Caco-2 (cell line): Measurements from ENCODE around the gene ST3GAL2. TPM values are rescaled to one million over a fixed set of nuclear protein-coding genes. Genes with fewer than 3 reads are reported as not detected.

Source experiments
- BruUV-seq: library from RNA; stranded (reverse); fragments of 400-500 nt; replicated peaks from 2 replicates; lab custom pipeline; 2021; lab: Mats Ljungman, UMichigan
- CTCF ChIA-PET: fragments of 300-600 bp; sonication (Branson Sonifier 250); formaldehyde crosslinking; loops from one replicate; lab custom pipeline; 2022; ENCODE audit warnings: antibody characterized with exemption; lab: Charles Lee
- POLR2A ChIA-PET: fragments of 300-600 bp; sonication (Branson Sonifier 250); formaldehyde crosslinking; loops from one replicate; lab custom pipeline; 2022; ENCODE audit warnings: antibody characterized with exemption; lab: Charles Lee
- DNase-seq, 2 experiments: peaks; one replicate each; pipeline versions ENCODE4 v3.0.0 to v3.0.0-alpha.2; 2020 to 2022
- H3K27me3 ChIP-seq: replicated peaks from 2 replicates; pipeline ENCODE4 v1.6.0; 2011; ENCODE audit warnings: low read length; ENCODE audit not compliant: control insufficient read depth, insufficient read depth
- H3K36me3 ChIP-seq: 2 replicates; pipeline ENCODE4 v1.5.1; 2011; ENCODE audit warnings: low read length; ENCODE audit not compliant: control insufficient read depth, insufficient read depth
- H3K4me1 ChIP-seq: fragments of 250-450 bp; sonication (Bioruptor Pico); 2 replicates; pipeline ENCODE4 v1.5.1; 2020; ENCODE audit warnings: mild to moderate bottlenecking
- H3K4me3 ChIP-seq: 2 replicates; pipeline ENCODE4 v1.5.1; 2011; ENCODE audit warnings: low read depth, mild to moderate bottlenecking, control low read depth, low read length
- H3K9me3 ChIP-seq: fragments of 250-450 bp; sonication (Bioruptor Pico); 2 replicates; pipeline ENCODE4 v1.5.1; 2020; ENCODE audit warnings: mild to moderate bottlenecking, moderate library complexity
- H3K27ac Mint-ChIP-seq: one replicate; pipeline ENCODE4 v1.8.0; 2022; ENCODE audit warnings: mixed read lengths; ENCODE audit not compliant: unreplicated experiment
- H3K27me3 Mint-ChIP-seq: one replicate; pipeline ENCODE4 v1.8.0; 2022; ENCODE audit warnings: mixed read lengths; ENCODE audit not compliant: insufficient read depth, unreplicated experiment
- H3K36me3 Mint-ChIP-seq: one replicate; pipeline ENCODE4 v1.8.0; 2022; ENCODE audit warnings: mild to moderate bottlenecking, mixed read lengths; ENCODE audit not compliant: insufficient read depth, unreplicated experiment
- H3K4me1 Mint-ChIP-seq: one replicate; pipeline ENCODE4 v1.8.0; 2022; ENCODE audit warnings: low read depth, mixed read lengths; ENCODE audit not compliant: unreplicated experiment
- H3K4me3 Mint-ChIP-seq: one replicate; pipeline ENCODE4 v1.8.0; 2022; ENCODE audit warnings: mild to moderate bottlenecking, moderate library complexity, mixed read lengths; ENCODE audit not compliant: unreplicated experiment
- H3K9me3 Mint-ChIP-seq: one replicate; pipeline ENCODE4 v1.8.0; 2022; ENCODE audit warnings: mixed read lengths; ENCODE audit not compliant: unreplicated experiment
- CTCF ChIP-seq, 2 experiments: fragments of 200-600 bp in 1 of 2; IDR thresholded peaks; 1 replicate in 1 of 2; 2 replicates in 1 of 2; pipeline versions ENCODE4 v1.5.1 to v1.8.0; 2011 to 2022; ENCODE audit warnings: antibody characterized with exemption in 1 of 2, control low read depth in 1 of 2, inconsistent platforms in 1 of 2, low read depth in 1 of 2, low read length in 1 of 2, mild to moderate bottlenecking in 1 of 2, moderate library complexity in 1 of 2; ENCODE audit not compliant: insufficient read depth in 1 of 2, severe bottlenecking in 1 of 2, unreplicated experiment in 1 of 2
- intact Hi-C: fragments of 100-400 bp; cut with micrococcal nuclease; formaldehyde crosslinking; loops from one replicate; pipeline ENCODE4 v1.10.0; 2022; ENCODE audit not compliant: unreplicated experiment
- total RNA-seq: library from RNA; stranded (reverse); gene quantifications from 2 replicates; pipeline ENCODE4 v1.2.3, GENCODE V29; 2022

Gene ST3GAL2
- total RNA-seq, 1 experiment from 2014 or later = 31.1 TPM

DNA sequence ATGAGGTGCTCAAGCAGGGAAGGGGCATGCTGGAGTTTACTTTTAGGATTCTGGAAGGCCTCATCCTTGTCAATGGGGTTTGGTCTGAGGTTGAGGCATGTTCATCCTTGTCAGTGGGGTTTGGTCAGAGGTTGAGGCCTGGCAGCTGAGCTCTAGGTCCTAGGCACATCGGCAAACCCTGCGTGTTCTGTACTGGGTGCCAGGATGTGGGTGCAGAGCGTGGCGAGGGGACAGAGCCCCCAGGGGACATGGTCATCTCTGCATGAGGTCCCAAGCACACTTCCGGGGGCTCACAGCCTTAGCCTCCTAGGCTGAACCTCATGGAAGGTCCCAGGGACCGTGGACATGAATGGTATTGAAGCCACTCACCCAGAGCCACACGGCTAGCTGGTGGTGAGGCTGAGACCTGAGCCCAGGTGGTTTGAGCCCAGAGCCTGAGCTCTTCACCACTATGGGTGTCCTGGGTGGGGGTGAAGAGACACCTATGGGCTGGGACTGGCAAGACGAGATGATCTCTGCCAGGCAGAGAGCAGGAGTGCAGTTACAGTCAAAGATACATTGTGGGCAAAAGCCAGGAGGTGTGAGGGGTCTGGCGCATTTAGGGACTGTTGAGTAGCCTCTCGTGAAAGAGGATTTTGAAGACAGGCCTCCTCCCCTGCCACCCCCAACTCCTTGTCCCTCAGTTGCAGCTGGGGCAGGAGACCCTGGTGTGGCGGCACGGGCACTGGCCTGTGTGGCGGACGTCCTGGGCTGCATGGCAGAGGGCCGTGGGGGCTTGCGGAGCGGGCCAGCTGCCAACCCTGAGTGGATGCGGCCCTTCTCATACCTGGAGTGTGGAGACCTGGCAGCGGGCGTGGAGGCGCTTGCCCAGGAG, 34.8 kb upstream of the ST3GAL2 start:
- no peak overlapping the region for H3K27ac Mint-ChIP-seq
- no peaks in the 10 kb centered on the region for H3K27me3 Mint-ChIP-seq

DNA sequence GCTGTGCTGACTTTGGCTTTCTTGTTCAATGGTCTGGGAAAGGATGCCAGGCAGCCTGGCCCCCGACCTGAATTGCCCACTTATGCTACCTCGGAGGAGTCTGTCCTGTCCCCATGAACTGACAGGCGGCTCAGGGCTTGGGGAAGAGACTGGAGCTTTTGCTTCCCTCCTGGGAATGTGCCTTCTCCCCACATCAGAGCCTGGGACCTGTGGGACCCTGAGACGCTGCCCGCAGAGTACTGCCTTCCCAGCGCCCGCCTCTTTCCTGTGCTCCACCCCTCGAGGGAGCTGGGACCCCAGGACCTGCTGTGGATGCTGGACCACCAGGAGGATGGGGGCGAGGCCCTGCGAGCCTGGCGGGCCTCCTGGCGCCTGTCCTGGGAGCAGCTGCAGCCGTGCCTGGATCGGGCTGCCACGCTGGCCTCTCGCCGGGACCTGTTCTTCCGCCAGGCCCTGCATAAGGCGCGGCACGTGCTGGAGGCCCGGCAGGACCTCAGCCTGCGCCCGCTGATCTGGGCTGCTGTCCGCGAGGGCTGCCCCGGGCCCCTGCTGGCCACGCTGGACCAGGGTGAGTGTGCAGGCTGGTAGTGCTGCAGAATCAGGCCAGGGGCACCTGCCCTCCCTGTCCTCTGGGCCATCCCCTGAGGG, 34.0 kb upstream of the ST3GAL2 start:
- TF ChIP-seq CTCF (IDR thresholded peaks at IDR 0.05; ENCODE audit: insufficient read depth in 1 of 2, low read depth in 1 of 2, low read length in 1 of 2, severe bottlenecking in 1 of 2, unreplicated experiment in 1 of 2) = no peak
- no peaks in the 10 kb centered on the region for H3K9me3 ChIP-seq
- H3K36me3 ChIP-seq = no peaks in the 10 kb centered on the region; the same call in 1 of the 2 replicates
- ChIA-PET POLR2A (no interaction called here), CTCF (interaction anchor here (0.6 to 1.8 kb wide), 4 partner anchors 92 to 142 kb away, joined by 3 to 31 read pairs (median 8); no protein-coding TSS in a partner anchor)
- H3K27me3 ChIP-seq = no peaks in the 10 kb centered on the region
- H3K4me1 ChIP-seq = peaks cover 16% of the 10 kb centered on the region
- Mint-ChIP-seq H3K4me3 (no peak overlapping the region), H3K36me3 (peaks cover 17% of the 10 kb centered on the region), H3K4me1 (peaks cover 7% of the 10 kb centered on the region), H3K27ac (no peak overlapping the region), H3K9me3 (no peaks in the 10 kb centered on the region), H3K27me3 (no peaks in the 10 kb centered on the region)
- no peak overlapping the region for H3K4me3 ChIP-seq
- no TSS peak for BruUV-seq
- intact Hi-C loops = loop anchor here (5.0 kb wide), 1 partner anchor 46 kb away; no protein-coding TSS in a partner anchor
- DNase-seq = no peak

More for the DNA sequence above, 34.8 kb upstream of the ST3GAL2 start:
- H3K9me3 Mint-ChIP-seq = no peaks in the 10 kb centered on the region
- Histone ChIP-seq H3K4me3 (no peak overlapping the region), H3K4me1 (peaks cover 16% of the 10 kb centered on the region), H3K9me3 (no peaks in the 10 kb centered on the region), H3K27me3 (no peaks in the 10 kb centered on the region), H3K36me3 (no peaks in the 10 kb centered on the region; the same call in 1 of the 2 replicates)
- BruUV-seq = no TSS peak
- peaks cover 17% of the 10 kb centered on the region for H3K36me3 Mint-ChIP-seq
- H3K4me3 Mint-ChIP-seq = no peak overlapping the region
- ChIA-PET POLR2A (no interaction called here), CTCF (interaction anchor here (0.6 to 1.8 kb wide), 4 partner anchors 93 to 143 kb away, joined by 3 to 31 read pairs (median 8); no protein-coding TSS in a partner anchor)
- H3K4me1 Mint-ChIP-seq = peaks cover 7% of the 10 kb centered on the region
- intact Hi-C loops = loop anchor here (5.0 kb wide), 1 partner anchor 46 kb away; no protein-coding TSS in a partner anchor
- TF ChIP-seq CTCF (IDR thresholded peaks at IDR 0.05; ENCODE audit: insufficient read depth in 1 of 2, low read depth in 1 of 2, low read length in 1 of 2, severe bottlenecking in 1 of 2, unreplicated experiment in 1 of 2) = peak in 1 of 2 experiments; percentile 22
- no peak for DNase-seq

DNA sequence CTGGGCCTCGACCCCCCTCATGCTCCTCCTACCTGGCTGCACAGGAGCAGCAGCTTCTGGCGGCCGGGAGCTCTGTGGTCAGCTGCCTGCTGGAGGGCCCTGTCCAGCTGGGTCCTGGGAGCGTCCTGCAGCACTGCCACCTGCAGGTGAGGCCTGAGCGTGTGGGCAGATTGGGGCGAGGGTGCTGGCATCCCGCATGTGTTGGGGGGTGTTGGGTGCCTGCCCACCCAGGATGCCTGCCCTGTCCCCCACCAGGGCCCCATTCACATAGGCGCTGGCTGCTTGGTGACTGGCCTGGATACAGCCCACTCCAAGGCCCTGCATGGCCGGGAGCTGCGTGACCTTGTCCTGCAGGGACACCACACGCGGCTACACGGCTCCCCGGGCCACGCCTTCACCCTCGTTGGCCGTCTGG, 32.0 kb upstream of the ST3GAL2 start:
- Mint-ChIP-seq H3K9me3 (no peaks in the 10 kb centered on the region), H3K4me3 (no peak overlapping the region), H3K27me3 (no peaks in the 10 kb centered on the region), H3K36me3 (peaks cover 6% of the 10 kb centered on the region), H3K27ac (peak overlapping the region; percentile 36), H3K4me1 (peaks cover 7% of the 10 kb centered on the region)
- intact Hi-C loops = loop anchor here (1.0 to 5.0 kb wide), 3 partner anchors 44 to 90 kb away; no protein-coding TSS in a partner anchor
- TF ChIP-seq CTCF (IDR thresholded peaks at IDR 0.05; ENCODE audit: insufficient read depth in 1 of 2, low read depth in 1 of 2, low read length in 1 of 2, severe bottlenecking in 1 of 2, unreplicated experiment in 1 of 2) = peak; percentile 82 to 86
- no peak overlapping the region for H3K4me3 ChIP-seq
- no TSS peak for BruUV-seq
- no peaks in the 10 kb centered on the region for H3K9me3 ChIP-seq
- H3K36me3 ChIP-seq = no peaks in the 10 kb centered on the region; the same call in 1 of the 2 replicates
- peaks cover 8% of the 10 kb centered on the region; the same call in 1 of the 2 replicates for H3K4me1 ChIP-seq
- POLR2A ChIA-PET = interaction anchor here (0.5 to 1.4 kb wide), 7 partner anchors 21 to 1369 kb away, joined by 3 to 14 read pairs (median 4); no protein-coding TSS in a partner anchor
- CTCF ChIA-PET = interaction anchor here (0.6 to 1.9 kb wide), 14 partner anchors 17 to 300 kb away, joined by 3 to 42 read pairs (median 4); partner anchors contain the start of gene FCSK
- no peaks in the 10 kb centered on the region for H3K27me3 ChIP-seq
- DNase-seq = peak; percentile 71 to 80
